NCI-H2081 treated with DMSO at 0.1 percent for 48 hours (cell line): Measurements from ENCODE around the gene TTC7B.

Source experiments
- DNase-seq: peaks from one replicate; lab custom pipeline; 2025; lab: John Stamatoyannopoulos, UW

TTC7B gene

GRCh38 chr14:90777358-90777757 is 38.9 kb downstream of the TTC7B start:
- no peak for DNase-seq

DNA sequence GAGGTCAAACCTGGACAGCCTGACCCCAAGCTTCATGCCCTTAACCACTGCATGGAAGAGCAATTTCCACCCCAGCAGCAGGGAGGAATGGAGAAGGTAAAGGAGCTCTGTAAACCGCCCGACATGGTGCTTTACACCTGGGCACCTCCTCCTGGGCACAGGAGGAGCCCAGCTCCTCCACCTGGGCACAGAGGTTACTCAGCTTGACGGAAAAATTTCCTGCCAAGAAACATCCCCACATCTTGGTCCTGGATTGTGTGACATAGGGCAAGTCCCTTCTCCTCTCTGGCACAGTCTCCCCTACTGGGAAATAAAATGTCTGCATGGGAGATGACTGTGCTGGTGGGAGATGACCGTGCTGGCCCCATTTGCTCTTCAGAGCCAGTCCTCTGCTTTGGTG is 40.8 kb downstream of the TTC7B start:
- no peak for DNase-seq

- DNase-seq, result no peak
These were observed 41.9 kb downstream of the TTC7B start for GRCh38 chr14:90774316-90774715.

GRCh38 chr14:90773705-90774104 is 42.5 kb downstream of the TTC7B start:
- no peak for DNase-seq

- DNase-seq, result no peak
These were observed 43.1 kb downstream of the TTC7B start for GRCh38 chr14:90773196-90773486.

GRCh38 chr14:90767899-90768298 is 48.3 kb downstream of the TTC7B start:
- DNase-seq, result no peak

DNA sequence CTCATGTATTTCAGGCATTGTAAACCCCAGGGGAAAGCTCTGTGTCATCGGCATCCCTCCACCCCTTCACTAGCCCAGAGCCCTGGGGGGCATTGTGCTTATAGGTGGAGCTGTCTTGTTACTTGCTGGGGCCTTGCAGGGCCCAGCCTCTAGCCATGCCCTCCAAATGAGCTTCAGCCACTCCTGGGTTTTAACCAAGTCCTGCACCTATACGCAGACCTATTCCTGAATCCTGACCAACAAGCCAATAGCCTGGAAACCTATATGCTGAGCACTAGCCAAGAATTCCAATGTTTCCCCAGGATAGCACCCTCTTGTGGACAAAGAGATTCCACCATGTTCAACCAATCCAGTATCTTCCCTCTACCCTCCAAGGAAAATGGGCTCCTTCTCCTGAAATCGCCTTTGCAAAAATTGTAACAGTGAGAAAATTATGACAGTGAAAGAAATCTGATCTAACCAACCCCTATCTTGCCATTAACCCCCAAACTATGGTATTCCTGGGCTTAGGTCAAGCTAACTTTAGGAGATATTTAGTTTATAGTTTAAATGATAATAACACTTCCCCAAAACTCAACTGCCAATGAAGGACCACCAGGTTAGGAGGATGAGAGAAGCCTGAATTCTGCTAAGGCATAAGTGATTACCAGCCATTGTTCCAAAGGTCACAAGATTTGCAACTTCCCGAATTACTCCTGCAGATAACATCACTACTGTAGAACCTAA is 55.5 kb downstream of the TTC7B start:
- peak; percentile 6 for DNase-seq

GRCh38 chr14:90760078-90760444 is 56.2 kb downstream of the TTC7B start:
- DNase-seq, result no peak

GRCh38 chr14:90759370-90760077 is 56.7 kb downstream of the TTC7B start:
- no peak for DNase-seq

DNA sequence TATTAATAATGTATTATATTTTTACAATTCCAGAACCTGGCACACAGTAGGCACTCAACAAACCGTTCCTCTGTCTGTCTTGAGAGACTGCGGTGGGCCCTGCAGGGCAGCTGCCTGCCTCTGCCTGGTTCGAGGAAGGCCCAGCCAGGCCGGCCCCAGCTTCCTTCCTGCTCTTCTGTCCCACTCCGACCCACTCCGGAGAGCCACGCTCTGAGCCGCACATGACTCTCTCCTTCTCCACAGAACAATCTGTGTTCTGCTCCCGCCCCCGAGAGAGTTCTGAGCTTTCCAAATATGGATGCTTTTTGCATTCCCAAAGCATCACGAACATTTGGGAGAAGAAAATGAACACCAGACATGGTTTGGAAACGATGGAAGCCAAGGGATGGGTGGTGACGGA is 57.3 kb downstream of the TTC7B start:
- DNase-seq, result no peak

- DNase-seq, result peak; percentile 60
These were observed 58.0 kb downstream of the TTC7B start for GRCh38 chr14:90758028-90758889.

- no peak for DNase-seq
These were observed 58.8 kb downstream of the TTC7B start for GRCh38 chr14:90757452-90757851.

DNA sequence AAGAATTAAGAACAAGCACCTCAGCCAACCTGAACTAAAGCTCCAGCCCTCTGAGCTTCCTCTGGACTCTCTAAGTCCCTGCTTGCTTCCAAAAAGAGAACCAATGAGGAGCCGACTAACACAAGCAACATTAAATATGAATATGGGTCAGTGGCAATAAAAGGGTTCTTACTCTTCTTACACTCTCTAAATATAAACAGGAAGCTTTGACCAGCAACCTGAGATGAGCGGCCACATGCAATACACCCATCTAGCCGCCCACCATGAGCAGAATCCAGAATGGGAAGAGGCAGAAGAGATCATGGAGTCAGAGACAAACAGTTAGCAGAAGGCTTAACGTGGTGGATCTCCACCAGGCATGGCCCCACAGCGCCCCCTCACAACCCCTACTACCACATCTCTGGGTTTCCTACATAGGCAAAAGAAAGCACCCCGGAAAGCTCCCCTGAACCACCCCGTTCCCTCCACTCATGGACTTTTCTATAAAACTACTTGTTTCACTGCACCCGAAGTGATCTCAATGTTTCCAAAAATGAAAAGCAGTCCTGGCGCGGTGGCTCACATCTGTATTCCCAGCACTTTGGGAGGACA is 59.4 kb downstream of the TTC7B start:
- DNase-seq, result no peak

DNA sequence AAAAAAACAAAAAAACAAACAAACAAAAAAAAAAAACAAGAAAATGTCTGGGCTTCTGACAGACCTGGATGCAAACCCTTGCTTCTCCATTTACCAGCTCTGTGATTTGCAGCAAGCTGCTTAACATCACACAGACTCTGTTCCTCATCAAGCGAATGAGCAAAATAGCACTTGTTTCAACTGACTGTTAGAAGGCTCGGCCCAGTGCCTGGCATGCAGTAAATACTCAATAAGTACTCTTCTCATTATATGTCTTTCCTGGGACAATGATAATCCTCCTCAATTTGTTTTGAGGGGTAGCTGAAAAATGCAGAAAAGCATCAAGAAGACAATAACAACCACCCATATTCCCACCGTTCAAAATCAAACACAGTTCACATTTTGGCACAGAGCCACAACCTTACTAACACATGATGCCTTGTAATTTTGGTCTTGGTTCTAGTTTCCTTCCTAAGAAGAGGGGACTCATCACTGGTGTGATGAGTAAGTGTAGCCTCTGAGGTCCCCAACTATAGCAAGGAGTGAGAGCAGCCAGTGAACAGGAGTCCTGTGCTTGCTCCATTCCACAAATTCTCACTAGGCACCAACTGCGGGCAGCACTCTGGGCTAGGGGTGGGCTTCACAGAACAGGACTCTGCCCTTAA is 60.4 kb downstream of the TTC7B start:
- no peak for DNase-seq

DNA sequence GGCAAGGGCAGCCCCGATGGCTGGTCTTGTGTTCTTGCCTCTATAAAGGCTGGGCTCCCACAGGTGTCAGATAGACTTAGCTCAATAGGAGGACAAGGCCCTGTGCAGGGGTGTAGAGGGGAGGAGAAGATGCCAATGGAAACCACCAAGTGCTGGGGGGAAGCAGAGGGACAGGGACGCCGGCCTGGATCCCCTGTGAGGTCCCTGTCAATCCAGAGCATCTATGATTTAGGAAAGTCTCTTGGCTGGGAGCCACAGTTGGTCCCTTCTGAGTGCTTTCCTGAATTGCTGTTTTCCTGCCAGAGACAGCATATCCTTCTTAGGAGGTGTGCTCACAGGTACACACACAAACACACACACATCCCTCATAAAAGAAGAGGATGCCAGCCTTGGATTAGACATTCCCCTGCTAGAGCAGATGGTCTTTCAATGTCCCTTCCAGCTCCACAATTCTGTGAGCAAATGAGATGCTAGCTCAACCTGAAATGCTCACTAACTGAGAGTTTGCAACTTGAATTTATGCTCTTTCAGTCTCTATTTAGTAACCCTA is 62.7 kb downstream of the TTC7B start:
- DNase-seq, result no peak

DNA sequence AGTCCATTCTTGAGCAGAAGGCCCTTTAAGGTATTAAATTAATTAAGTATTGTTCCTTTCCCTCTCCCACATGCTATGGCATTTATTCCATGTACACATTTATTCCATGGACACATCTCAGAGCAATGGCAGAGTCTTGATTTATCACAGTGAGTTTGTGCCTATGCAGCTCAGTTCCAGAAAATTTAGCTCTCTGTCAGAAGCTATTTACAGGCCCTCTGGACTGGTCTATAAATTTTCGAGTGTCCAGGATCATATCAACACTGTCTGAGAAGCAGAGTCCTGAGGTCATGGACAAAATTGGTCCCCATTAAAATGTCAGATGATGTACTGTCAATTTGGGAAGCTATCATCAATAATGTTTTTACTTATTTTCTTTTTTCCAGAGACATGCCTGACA is 65.5 kb downstream of the TTC7B start:
- DNase-seq, result no peak

- DNase-seq, result no peak
These were observed 66.0 kb downstream of the TTC7B start for GRCh38 chr14:90750191-90750590.

GRCh38 chr14:90747909-90748308 is 68.3 kb downstream of the TTC7B start:
- no peak for DNase-seq

GRCh38 chr14:90743826-90744225 is 72.4 kb downstream of the TTC7B start:
- no peak for DNase-seq

- no peak for DNase-seq
These were observed 72.8 kb downstream of the TTC7B start for GRCh38 chr14:90743425-90743824.

GRCh38 chr14:90742729-90743128 is 73.5 kb downstream of the TTC7B start:
- no peak for DNase-seq

DNA sequence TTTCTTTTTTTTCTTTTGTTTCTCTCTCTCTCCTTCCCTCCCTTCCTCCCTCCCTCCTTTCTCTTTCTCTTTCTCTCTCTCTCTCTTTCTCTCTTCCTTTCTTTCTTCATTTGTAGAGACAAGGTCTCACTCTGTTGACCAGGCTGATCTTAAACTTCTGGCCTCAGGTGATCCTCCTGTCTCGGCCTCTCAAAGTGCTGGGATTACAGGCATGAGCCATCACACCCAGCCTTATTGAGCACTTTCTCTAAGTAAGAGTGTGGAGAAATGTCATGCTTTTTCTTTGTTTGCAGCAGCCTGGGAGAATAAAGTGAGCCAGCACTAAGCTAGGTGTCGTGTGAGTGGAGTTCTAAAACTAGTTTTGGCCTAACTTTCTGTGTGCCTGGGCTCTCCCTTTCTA is 74.0 kb downstream of the TTC7B start:
- no peak for DNase-seq
